ENCODE results near the gene USP54. TPM values are rescaled to one million over a fixed set of nuclear protein-coding genes. Genes with fewer than 3 reads are reported as not detected.

The USP54 gene
- total RNA-seq, 4 donors from 2014 or later: 14.8 to 24.9 (median 16.7) TPM

DNA sequence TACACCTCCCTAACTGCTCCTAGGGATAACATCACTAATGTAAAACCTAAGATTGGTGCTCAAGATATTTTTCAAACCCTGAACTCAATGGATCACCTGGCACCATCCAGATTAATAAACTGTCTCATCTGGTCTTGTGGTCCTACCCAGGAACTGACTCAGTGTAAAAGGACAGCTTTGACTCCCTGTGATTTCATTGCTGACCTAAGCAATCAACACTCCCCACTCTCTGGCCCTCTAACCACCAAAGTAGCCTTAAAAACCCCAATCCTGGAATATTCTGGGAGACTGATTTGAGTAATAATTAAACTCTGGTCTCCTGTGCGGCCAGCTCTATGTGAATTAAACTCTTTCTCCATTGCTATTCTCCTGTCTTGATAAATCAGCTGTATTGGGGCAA is 6.2 kb upstream of the USP54 start:
- TF ChIP-seq, protein P1, sequence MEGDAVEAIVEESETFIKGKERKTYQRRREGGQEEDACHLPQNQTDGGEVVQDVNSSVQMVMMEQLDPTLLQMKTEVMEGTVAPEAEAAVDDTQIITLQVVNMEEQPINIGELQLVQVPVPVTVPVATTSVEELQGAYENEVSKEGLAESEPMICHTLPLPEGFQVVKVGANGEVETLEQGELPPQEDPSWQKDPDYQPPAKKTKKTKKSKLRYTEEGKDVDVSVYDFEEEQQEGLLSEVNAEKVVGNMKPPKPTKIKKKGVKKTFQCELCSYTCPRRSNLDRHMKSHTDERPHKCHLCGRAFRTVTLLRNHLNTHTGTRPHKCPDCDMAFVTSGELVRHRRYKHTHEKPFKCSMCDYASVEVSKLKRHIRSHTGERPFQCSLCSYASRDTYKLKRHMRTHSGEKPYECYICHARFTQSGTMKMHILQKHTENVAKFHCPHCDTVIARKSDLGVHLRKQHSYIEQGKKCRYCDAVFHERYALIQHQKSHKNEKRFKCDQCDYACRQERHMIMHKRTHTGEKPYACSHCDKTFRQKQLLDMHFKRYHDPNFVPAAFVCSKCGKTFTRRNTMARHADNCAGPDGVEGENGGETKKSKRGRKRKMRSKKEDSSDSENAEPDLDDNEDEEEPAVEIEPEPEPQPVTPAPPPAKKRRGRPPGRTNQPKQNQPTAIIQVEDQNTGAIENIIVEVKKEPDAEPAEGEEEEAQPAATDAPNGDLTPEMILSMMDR (IDR thresholded peaks at IDR 0.05; ENCODE audit: low read depth): no peak

DNA sequence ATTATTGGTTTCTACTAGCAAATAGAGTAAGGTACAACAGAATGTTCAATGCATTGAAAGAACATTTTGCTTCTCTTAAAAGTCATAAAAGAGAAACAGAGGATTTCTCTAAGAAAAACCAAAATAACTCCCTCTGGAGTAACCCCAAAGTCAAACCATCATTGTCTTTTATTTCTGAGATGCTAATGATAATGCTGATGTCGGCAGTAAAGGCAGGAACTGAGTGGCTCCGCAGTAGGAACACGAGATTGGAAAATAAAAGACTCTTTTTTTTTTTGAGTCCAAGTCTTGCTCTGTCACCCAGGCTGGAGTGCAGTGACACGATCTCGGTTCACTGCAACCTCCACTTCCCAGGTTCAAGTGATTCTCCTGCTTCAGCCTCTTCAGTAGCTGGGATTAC is 2.7 kb upstream of the USP54 start:
- TF ChIP-seq, protein P1 (IDR thresholded peaks at IDR 0.05; ENCODE audit: low read depth): no peak

DNA sequence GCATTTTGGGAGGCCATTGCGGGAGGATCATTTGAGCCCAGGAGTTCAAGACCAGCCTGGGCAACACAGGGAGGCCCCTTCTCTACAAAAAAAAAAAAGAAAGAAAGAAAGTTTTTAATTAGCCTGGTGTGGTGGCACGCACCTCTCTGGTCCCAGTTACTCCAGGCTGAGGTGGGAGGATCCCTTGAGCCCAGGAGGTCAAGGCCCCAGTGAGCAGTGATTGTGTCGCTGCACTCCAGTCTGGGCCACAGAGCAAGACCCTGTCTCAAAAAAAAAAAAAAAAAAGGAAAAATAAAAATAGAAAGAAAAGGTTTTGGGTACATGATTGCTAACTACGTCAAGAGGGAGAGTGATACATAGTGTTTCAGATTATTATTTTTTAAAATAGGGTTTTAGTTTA is 2.0 kb upstream of the USP54 start:
- TF ChIP-seq, protein P1 (IDR thresholded peaks at IDR 0.05; ENCODE audit: low read depth): no peak

DNA sequence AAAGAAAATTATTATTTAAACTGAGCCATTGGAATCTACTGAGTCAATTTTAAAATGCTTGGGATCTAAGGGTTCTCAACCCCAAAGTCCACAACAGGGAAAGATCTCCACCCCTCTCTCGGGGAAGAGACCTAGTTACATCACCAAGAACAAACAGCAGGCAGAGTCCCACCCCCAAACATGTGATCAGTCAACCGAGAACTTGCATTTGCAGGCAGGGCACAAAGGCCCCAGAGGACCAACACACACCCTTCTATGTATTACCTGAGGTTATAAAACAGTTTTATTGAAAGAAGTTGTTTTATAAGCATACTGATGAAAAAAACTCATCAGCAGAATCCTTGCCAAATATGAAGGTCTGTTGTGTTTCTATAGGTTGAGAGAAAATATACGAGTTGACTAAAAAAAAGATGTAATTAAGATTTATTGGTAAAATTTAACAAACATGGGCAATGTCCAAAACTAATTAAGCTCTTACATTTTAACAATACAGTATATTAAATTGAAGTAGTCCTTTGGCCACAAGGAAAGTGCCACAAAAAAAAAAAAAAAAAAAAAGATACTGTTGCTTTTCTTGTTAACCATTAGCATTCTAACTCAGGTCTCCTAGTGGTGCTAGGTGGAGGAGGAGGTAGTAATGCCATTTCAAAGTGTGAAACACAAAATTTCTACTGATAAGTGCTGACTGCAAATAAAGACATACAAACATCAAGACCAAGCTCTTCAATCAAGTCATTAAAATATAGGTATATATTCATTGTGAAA is 975 bp upstream of the USP54 start:
- TF ChIP-seq, protein P1 (IDR thresholded peaks at IDR 0.05; ENCODE audit: low read depth): no peak

DNA sequence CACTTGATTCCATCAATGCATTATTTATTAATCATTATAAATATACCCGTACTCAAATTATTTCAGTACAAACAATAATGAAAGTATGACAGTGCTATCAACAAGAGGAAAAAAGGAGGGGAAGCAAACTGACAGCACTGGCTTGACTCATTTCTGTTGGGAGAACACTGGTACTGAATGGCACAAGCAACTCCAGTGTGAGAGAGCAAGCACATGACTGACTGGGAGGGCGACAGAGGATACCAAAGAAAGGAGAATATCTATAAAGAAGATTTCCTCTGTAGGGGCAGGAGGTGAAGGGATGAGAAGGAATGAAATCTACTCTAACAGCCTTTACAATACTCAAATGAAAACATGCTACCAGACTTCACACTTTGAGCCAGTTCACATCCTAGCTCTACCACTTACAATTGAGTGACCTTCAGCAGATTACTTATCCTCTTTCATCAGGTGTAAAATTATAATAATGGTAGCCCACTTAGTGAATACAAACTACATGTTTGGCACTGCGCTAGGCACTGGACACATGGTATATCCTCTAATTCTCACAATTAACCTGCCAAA is 1.5 kb downstream of the USP54 start:
- TF ChIP-seq, protein P1 (IDR thresholded peaks at IDR 0.05; ENCODE audit: low read depth): no peak

DNA sequence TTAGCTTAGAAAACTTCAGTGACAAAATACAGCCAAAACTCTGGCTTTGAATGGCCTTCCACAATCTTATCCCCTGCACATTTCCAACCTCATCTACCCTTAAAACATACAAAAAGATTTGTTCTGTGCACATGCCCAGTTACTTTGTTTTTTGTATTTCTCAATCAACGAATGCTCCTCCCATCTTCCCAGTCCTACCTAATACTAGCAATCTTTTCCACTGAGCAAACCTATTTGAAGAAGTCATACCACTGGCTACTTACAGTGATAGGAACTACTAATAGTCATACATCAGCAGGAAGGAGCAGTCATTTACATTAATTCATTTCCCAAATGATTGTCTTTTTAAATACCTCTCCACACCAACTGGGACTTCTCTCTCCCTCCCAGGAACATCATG is 2.5 kb downstream of the USP54 start:
- TF ChIP-seq, protein P1 (IDR thresholded peaks at IDR 0.05; ENCODE audit: low read depth): no peak

DNA sequence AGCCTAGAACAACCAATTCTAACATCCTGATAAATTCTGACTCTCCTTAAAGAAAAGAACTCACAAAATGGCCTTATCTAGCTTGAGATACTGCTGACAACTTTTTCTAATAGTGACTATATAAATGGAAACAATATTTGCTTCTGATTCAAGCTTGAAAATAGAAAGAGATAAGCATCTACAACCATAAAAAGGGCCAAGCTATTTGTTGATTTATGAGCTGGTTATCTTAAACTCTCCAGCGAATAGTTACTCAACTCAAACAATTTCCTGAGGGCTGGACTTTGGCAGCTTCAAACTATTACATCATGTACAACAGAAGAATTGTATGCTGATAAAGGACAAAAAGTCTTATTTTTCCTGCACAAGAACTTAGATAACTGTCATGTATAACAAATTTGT is 4.6 kb downstream of the USP54 start:
- TF ChIP-seq, protein P1 (IDR thresholded peaks at IDR 0.05; ENCODE audit: low read depth): no peak
